Vagina (tissue), 2 donors: ENCODE results near the gene GABARAP.

Source experiments
- CTCF ChIP-seq, 3 experiments: fragments of 450-650 bp in 2 of 3; fragments of 200-600 bp in 1 of 3; sonication (generic) in 1 of 3; IDR thresholded peaks; one replicate each; pipeline ENCODE4 v1.5.1; 2017 to 2019; ENCODE audit warnings: antibody characterized with exemption in 3 of 3, mild to moderate bottlenecking in 2 of 3, moderate library complexity in 2 of 3
- POLR2A ChIP-seq, 2 donors: fragments of 450-650 bp; IDR thresholded peaks; one replicate each; pipeline ENCODE4 v1.6.1; 2017; ENCODE audit warnings: antibody characterized with exemption in 2 of 2, mild to moderate bottlenecking in 2 of 2, moderate library complexity in 2 of 2

DNA sequence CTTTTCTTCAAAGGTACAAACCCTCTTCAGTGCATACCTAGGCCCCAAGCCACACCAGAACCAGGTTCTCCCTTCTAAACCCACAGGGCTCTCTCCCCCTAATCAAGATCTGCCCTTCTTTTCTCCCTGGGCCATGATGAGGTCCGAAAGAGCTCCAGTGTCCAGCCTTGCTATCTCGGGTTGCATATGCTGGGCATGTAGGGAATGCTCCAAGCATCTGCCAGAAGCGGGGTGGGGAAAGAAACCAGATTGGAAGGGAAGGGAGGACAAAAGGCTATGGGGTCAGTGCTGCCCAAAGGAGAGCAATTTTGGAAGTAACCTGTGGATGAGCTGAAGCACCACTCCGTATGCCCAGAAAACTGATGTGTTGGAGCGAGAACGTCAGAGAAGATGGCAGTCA is 7.0 kb upstream of the GABARAP start:
- TF ChIP-seq CTCF (IDR thresholded peaks at IDR 0.05) (no peak), POLR2A (IDR thresholded peaks at IDR 0.05) (no peak)
